GM21825 (cell line): ENCODE measurements around the gene LRRC26.

Experiments used
- ATAC-seq: cut with Tn5 transposase; IDR thresholded peaks from one replicate; pipeline ENCODE4 v1.9.1; 2021; ENCODE audit warnings: mild to moderate bottlenecking, moderate library complexity; ENCODE audit not compliant: unreplicated experiment

Gene LRRC26

DNA sequence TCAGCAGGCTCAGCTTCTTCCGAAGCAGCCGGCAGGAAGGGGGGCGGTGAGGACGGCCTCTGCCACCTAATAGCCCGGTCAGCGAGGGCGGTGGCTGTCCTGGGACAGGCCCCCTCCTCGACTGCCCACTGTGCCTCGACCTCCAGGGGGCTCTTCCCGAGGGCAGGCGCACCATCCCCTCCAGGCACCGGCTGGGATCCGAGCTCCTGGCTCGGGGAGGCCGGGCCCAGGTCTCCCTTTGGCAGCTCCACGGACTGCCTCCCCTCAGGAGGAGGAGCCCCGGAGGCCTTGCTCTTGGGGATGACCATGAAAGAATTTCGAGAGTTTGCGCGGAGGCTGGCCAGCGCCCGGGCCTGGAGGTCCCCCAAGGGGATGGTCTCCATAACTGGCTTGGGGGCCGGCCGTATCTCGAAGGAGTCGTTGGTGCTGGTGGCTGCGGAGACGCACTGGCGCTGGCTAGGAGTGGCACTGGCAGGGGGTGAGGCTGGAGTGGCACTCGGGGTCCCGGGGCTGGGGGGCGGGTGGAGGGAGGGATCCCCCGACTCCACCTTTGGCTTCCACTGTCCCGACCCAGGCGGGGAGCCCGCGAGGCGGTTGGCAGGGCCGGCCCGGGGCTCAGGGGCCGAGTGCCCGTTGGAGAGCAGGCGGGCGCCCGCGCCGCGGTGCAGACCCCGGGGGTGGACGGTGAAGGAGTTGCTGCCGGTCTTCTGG lies 29.7 kb upstream of the LRRC26 start:
- no peak for ATAC-seq

DNA sequence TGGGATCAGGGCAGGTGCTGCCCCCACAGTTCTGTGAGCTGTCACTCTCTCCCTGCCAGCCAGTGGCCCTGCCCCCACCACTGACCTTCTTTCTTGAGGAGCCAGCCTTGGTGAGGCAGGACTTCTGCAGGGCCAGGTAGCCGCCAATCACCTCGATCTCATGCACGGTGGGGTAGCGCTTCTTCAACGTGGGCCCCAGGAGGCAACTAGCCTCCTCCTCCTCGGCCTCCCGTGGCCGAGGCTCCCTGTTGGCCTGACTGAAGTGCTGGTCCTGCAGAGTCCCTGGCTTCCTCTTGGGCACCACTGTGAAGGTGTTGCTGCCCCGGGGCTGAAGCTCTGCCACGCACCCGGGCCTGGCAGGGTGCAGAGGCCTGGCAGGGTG lies 29.0 kb upstream of the LRRC26 start:
- ATAC-seq = no peak

DNA sequence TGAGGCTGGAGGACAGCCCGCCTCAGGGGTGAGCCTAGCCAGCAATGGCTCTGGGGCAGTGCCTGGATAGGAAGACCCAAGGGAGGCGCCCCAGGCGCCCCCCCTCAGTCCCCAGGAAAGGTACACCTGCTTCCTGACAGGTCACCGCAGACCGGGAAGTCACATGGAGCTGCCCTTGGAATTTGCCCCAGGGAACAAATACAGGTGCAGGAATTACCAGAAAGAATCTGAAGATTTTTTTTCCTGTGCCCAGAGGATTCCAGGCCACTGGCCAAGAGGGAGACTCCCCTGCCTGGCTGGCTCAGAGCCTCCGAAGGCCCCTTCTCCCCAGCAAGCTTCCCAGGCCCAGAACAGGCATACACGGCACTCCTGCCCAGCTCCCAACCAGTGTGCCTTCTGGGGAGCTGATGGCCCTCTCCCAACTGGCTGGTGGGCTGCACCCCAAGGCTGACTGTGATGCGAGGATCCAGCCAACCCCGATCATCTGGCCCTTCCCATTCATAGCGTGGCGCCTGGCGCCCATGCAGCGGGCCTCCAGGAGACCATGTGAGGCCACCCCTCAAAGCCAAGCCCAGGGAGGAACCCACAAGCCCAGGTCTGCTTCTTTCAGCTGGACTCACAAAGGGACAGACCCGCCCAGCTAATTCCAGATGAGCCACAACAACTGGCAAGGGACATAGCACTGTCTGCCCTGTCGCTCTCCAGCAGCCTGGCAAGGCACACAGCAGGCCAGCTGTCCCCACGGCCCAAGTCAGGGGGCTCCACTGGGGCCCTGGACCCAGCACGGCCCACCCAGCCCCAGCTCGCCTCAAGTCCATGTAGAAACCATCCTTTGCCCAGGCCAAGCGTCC lies 28.4 kb upstream of the LRRC26 start:
- no peak for ATAC-seq

DNA sequence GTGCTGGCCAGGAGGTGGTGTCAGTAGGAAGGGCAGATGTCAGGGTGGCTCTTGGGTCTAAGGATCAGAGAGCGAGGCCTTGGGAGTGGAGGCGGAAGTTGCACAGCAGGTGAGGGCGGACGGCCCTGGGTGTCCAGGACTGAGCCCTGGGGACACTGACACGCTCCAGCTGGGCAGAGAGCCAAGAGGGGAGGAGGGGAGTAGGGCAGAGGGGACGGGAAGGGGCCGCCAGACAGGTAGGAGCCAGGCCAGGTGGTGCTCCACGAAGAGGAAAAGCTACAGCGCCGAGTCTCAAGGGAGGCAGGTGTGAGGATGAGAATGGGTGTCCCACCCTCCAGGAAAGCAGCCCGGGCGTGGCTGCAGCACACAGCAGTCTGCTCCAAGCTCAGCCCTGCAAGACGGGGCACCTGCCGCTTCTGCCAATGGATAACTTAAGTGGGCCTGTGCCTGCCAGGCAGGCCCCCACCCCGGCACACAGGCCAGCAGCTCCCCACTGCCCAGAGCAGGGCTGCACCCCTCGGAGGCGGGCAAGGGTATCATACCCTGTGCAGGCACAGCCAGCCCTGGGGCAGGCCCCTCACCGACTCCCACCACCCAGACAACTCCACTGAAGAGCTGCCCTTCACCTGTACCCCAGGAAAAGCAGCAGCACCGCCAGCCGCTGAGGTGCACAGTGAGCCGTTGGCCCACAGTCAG lies 25.8 kb upstream of the LRRC26 start:
- ATAC-seq = no peak

DNA sequence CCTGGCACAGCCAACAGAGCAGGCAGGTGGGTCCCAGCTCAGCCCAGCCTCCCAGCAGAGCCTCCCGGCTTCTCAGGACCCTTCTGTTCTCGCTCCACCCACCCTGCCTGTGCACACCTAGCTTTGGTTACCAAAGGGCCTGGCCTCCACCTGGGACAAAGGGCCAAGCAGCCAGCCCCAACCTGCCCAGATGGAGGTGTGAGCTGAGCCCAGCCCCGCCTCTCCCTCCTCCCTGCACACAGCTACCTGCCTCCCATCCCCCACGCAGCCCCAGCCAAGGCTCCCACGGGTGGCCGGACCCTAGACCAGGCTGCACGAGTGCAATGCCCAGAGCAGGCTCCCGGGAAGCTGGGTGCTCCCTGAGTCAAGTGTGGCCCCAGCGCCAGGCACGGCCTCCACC lies 25.1 kb upstream of the LRRC26 start:
- ATAC-seq = no peak

DNA sequence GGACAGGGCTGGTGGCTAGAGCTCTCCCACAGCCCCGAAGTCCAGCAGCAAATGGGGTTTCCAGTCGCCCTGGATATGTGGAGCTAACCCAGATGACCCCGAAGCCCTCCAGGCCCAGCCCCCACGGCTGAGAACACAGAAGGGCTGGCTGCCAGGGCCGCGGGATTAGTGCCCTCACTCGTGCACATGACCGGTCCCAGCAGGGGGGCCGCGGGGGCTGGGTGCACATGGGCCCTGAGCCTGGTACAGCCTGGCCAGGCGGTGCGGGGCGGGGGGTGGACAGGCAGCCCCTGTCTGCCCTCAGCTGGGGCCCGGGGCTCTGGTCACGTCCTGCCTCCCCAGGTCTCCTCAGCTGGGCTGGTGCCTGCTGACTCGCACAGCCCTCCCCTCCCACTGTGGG lies 24.5 kb upstream of the LRRC26 start:
- no peak for ATAC-seq

DNA sequence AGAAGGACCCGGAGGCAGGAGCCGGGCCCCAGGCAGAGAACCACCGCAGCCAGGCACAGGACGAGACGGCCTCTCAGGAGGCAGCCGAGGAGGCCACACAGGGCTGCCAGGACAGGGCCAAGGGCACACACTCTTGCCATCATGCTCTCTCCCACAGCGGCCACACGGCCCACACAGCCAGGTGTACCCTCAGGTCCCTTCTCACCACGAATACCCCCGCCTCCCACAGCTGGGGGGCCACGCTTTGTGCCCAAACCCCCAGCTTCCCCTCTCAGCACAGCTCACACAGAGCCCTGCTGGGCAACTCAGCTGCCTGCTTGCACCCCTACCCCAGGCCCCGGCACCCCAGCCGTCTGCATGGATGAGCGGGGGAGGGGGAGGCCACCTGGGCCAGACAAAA lies 23.9 kb upstream of the LRRC26 start:
- no peak for ATAC-seq

DNA sequence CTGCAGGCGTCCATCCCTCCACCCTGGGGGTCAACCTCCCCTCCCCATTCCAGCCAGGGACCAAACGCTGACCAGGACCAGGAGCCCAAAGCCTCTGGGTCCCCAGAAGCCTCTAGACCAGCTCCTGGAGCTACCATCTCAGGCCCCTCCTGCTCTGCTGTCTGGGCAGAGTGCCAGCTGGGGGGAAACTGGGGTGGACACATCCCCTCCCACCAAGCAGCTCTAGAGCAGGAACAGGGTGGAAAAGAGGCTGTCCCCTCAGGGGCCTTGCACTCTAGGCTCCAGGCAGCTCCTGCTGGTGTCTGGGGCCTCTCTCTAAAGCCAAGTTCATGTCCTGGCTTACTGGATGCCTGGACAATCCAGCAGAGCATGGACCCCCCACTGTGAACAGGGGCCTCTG lies 23.0 kb upstream of the LRRC26 start:
- ATAC-seq = no peak

DNA sequence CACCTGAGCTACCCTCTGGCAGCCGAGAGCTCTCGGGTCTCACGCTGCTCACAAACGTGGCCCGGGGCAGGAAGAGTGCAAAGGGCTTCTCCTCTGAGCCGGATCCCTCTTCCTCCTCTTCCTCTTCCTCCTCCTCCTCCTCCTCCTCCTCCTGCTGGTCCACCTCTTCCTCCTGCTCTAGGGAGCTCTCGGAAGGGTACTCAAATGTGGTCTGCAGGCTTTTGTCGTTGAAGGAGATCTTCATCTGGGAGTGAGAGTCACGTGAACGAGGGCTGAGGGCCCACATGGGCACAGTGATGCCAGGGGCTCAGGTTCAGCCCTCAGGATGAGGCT lies 22.6 kb upstream of the LRRC26 start:
- ATAC-seq = no peak

DNA sequence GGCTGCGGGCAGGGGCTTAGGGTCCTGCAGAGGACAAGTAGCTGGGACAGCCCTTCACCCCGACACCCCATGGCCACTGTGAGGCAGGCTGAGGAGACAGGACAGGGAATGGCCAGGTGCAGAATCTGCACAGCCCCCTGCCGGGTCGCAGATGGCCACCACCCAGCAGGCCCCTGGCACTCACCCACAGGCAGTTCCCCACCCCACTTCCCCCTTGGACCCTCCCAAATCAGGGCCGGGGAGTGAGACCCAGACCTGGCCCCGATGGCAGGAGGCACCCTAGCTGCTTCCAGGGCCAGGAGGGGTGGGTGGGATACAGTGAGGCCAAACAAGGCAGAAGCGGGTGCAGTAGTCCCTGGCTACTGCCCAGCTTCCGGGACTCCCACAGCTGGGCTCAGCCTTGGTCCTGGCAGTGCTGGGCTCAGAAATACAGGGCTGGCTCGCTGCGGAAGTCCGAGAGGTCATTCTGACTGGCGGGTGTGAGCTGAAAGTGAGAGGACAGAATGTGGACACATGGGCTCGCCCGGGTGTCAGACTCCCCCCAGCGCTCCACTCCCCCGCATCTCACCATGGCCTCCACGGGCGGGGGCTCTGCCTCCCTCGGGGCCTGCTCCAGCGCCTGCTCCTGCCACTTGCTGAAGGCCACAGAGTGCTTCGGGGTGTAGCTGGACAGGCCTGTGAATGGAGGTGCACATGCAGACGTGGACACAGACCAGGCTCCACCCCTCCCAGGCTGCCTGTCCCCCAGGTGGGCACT lies 22.0 kb upstream of the LRRC26 start:
- no peak for ATAC-seq

DNA sequence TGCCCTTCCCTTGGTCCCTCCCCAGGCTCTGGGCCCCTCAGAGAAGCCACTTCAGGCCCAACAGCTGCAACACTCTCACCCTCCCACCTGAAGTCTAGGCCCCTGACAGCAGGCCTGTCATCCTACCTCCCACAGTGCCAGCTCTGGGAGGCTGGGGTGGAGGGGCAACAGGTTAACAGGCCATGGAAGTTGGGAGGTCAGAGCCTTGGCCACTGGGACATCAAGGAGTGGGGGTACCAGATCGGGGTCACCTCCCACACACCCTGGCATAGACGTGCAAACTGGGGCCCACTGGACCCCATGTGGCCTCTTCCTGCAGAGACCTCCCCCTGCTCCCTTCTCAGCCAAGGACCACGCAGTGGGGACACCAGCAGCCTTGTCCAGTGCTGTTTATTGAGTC lies 21.4 kb upstream of the LRRC26 start:
- ATAC-seq = no peak

DNA sequence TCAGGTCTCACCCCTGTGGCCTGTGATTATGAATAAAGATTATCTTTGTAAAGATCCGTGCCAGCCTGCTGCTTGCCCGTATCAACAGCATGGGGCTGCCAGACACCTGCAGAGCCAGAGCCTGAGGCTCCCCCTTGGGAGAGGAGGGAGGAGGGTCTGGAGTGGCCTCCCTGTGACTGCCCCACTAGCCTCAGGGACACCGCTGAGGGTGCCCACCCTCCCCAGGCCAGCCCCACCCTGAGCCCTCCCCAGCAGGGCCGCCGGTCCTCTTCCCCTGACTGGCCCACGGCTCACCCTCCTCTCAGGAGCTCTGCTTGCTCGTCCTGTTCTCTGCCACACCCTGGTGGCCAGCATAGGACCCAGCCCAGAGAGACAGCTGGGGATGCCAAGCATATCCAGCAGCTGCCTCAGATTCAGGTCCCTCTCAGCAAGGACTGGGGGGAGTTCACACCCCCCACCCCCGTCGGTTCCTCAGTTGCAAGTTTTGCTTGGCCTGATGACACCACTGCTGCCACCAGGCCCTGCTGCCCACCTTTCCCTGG lies 20.5 kb upstream of the LRRC26 start:
- no peak for ATAC-seq

DNA sequence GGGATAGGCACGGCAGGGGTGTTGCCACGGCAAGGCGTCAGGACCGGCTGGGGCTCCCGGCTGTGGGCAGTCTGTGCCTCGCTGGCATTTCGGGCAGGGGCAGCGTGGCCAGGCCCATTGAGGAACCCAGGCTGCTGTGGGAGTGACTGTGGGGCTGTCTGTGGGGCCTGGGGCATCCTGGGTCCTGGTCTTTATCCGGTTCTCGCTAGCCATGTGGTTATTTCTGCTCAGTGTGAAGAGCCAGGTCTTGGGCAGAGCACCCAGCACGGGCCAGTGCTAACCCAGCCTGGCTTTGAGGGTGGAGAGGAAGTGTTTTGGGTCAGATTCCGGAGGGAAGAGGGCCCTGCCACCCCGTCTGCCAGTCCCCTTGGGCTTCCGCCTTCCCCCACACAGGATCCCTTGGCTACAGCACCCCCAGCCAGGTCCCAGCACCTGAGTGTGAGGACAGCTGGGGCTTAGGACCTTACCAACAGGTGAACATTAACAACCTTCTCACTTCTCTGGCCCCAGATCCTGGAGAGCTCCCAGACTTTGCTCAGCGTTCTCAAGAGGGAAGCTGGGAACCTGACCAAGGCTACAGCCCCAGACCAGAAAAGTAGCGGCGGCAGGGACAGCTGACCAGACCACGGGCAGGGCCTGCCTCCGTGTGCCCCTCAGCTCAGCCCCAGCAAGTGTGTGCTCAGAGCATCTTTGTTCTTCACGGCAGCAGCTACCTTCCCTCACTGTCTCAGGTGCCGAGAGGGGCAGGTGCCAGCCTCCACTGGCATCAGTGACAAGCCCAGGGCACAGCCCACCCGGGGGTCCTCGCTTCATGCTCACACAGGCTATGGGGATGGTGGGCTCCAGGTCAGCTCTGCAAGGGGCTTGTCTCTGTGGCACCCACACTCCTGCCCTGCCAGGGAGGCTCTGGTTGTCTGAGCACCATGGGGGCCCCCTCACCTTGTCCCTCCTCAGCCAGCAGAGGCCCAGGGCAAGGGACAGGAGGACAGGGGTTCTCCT lies 19.7 kb upstream of the LRRC26 start:
- ATAC-seq = no peak

DNA sequence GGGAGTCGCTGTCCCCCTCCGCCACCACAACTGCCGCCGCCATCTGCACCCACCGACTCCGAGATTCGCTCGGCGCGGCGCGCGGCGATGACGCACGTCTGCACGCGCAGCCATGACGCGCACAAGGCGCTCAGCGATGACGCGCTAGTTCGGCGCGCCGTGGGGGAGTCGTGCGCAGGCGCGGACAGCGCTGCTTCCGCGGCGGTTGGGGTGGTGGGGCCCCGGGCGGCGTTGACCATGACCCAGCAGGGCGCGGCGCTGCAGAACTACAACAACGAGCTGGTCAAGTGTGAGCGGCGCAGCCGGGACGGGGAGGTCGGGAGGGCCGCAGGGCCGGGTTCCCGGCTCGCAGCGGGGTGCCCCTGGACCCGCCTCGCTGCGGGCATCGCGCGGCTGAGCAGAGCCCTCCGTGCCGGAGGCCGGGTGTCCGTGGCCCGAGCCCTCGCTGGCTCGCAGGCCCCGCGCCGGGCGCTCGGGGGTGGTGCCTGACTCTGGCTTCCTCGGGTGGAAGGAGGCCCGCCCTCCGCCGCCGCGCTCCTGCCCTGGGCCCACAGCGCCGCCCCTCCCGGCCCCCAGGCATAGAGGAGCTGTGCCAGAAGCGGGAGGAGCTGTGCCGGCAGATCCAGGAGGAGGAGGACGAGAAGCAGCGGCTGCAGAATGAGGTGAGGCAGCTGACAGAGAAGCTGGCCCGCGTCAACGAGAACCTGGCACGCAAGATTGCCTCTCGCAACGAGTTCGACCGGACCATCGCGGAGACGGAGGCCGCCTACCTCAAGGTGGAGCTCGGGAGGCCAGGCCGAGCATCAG lies 18.8 kb upstream of the LRRC26 start, which contains the start of the genes ANAPC2 and SSNA1:
ANAPC2 (minus strand) TSS at position 71 of the 807 bp plus-strand sequence; CDS start at position 43, 28 bp downstream.
SSNA1 (plus strand) TSS at position 187 of the 807 bp plus-strand sequence; CDS start at position 238, 51 bp downstream.
- peak; percentile 66 for ATAC-seq

DNA sequence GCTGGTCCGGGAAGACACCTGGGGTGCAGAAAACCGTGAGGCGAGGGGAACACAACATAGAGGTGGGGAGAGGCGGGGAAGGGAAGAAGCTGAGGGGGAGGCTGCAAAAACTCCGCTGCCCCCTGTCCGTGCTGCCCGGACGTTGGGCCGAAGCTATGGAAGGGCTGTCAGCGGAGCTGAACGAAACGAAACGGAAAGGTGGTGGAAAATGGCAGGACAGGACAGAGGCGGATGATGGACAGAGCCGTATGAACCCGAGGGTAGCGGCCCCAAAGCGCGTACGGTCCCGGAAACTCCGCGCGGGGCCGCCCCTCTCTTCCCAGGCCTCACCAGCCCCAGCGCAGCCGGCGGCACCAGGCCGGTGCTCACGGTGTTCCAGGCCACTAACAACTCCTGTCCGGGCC lies 18.2 kb upstream of the LRRC26 start:
- no peak for ATAC-seq

DNA sequence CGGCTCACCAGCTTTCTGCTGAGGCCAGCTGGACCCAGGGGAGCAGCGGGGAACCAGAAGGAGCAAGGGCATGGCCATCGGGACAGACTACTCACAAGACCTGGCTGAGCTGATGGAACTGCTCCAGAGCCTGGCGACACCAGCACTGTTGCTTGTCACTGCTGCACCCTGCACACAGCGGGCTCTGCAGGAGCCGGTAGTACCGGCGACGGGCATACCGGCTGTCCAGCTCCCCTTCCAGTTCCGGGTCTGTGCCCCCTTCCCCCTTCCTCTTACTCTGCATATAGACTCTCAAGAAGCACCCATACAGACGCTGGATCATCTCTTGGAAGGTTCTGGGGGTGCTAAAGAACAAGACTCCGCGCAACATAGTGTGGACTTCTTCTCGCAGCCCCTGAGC lies 17.5 kb upstream of the LRRC26 start:
- no peak for ATAC-seq

DNA sequence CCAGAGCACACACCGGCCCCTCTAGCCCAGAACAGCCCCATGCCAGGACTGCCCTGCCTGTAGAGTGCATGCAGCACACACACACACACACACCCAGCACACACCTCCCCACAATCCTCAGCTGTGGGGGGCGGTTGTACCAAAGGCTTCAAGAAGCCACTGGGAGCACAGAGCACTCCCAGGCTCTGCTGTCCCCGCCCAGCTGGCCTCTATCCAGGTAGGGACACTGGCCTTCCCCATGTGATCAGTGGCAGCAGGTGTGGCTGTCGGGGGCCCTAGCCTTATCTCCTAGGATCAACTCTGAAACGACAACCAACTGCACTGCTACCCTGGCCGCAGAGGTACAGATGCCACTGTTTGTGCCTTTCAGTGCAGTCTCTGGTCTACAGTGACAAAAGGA lies 16.5 kb upstream of the LRRC26 start:
- ATAC-seq = no peak

DNA sequence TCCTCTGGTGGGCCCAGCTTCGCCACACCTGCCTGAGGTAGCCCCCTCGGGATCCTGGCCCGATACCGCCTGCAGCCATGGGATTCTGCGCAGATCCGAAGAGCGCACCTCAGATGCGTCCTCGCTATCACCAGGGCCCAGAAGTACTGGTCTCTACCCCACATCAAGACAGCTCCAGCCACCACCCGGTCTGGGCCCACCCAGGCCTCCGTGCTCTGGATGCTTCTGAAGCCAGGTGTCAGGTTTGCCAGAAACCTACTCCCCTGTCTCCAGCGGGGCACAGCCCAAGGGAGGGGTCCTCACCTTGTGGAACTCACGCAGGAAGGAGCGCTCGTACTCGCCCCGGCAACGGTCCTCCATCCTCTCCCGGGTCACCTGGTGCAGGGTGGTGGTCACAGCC lies 16.1 kb upstream of the LRRC26 start:
- ATAC-seq = no peak
